Stimulated activated CD8-positive, alpha-beta memory T cell treated with anti-CD3 and anti-CD28 coated beads, Interleukin-12 subunit alpha, Interleukin-12 subunit beta, amount 100 ng/mL, for 1 hour (primary cell): ENCODE data around the gene CHTOP.
"Not testable (repeated sequence)": the region's sequence is repeated elsewhere in the genome, so short reads cannot be mapped to it uniquely, and the experiment has no call there.

Experiments
- DNase-seq: peaks from one replicate; pipeline ENCODE4 v3.0.0-alpha.2; 2020; ENCODE audit warnings: low read depth

The CHTOP gene, protein sequence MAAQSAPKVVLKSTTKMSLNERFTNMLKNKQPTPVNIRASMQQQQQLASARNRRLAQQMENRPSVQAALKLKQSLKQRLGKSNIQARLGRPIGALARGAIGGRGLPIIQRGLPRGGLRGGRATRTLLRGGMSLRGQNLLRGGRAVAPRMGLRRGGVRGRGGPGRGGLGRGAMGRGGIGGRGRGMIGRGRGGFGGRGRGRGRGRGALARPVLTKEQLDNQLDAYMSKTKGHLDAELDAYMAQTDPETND

DNA sequence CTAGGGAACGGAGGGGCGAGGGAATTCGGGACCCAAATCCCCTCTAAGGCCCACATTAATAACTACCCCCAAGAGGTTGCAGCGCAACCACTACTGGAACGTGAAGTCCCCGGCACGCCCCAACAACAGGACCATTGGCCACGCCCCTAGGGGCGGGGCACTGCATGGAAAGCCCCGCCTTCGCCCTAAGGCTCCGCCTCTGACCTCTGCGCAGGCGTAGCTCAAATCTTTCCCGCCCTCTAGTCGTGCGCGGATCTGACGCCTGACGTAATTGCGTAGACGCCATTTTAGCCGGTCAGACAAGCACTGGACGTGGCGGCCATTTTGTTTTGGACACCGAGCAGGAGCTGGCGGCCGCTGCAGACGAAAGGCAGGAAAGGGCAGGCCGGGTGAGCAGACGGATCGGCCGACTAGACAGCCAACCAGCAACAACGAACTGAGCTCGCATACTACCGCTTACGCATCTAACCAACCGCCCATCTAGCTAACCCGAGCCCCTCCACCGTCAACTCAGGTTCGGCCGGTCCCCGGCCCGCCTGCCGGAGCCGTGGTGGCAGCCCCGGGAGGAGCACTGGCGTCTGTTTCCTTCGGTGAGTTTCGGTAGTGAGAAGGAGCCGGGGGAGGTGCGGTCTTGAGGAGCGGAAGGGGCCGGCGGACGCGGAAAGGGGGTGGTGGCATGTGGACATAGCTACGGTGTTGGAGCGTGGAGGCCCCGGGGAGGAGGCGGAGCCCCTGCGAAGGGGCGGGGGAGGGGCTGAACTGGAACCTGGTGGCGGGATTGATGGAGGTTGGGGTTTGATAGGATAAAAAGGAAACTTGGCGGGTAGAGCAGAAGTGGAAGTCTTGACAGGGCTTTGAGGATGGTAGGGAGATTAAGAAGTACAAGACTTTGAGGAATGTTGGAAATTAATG lies at the start of gene CHTOP:
TSS of gene CHTOP (plus strand) at position 313 of the 912 bp plus-strand sequence. CDS start 2,523 bp downstream, outside the sequence.
- DNase-seq, result peak; percentile 94

- no peak for DNase-seq
Observed at GRCh38 chr1:153585006-153585405, 48.9 kb upstream of the CHTOP start.

DNA sequence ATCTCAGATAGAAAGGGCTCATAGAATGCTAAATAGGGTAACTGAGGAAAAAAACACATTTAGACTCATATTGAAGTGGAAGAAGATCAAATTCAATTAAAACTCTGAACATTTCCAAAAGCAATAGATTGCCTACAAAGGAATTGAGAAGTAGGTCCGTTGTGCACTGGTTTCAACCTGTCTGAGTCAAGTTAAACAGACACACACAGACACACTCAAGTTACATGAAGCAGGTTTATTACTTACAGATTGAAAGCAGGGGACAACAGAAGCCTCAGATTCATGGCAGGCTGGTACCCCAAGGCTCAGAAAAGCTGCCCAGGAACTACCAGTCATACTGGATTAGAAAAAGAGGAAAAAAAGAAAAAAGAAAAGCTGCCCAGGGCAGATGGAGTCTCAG lies 47.5 kb upstream of the CHTOP start:
- DNase-seq, result no peak

DNA sequence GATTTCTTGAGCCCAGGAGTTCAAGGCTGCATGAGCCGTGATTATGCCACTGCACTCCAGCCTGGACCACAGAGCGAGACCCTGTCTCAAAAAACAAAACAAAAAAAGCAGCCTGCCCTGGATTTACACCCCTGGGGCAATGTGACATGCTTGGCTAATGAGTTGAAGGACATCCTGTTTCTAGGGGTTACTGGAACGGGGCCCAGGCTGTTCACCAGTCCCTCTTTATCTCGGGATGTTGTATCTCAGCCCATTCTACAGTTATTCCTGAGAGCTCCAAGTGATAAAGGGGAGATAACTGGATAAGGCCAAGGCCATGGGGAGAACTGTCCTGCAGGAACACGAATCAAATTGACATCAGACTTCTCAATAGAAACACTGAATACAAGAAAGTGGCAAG lies 46.6 kb upstream of the CHTOP start:
- no peak for DNase-seq

- not testable (repeated sequence) for DNase-seq
Observed at GRCh38 chr1:153588033-153588432, 45.8 kb upstream of the CHTOP start.

GRCh38 chr1:153588482-153588881 lies 45.4 kb upstream of the CHTOP start:
- no peak for DNase-seq

DNA sequence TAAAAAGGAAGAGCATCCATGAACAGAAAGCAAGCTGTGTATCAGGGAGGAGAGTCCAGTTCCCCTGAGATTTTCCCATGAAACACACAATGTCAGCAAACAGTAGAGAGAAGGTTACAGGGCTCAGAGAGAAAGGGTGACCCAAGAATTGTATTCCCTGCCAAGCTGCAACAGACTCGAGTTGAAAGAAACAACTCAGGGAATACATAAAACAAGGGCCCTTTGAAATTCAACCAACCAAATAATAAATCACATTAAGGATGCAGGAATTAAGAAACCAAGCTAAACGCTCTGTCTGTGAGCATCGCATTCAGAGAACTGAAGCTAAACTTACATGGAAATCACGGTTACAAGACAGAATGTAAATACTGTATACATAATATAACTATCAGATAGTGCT lies 41.1 kb upstream of the CHTOP start:
- no peak for DNase-seq

- no peak for DNase-seq
Observed at GRCh38 chr1:153597206-153597605, 36.7 kb upstream of the CHTOP start.

GRCh38 chr1:153598309-153599172 lies 35.3 kb upstream of the CHTOP start:
- DNase-seq, result no peak

- DNase-seq, result no peak
Observed at GRCh38 chr1:153599847-153600246, 34.0 kb upstream of the CHTOP start.

- DNase-seq, result no peak
Observed at GRCh38 chr1:153602749-153603148, 31.1 kb upstream of the CHTOP start.

GRCh38 chr1:153606194-153606593 lies 27.7 kb upstream of the CHTOP start:
- no peak for DNase-seq

- no peak for DNase-seq
Observed at GRCh38 chr1:153607381-153607780, 26.5 kb upstream of the CHTOP start.

DNA sequence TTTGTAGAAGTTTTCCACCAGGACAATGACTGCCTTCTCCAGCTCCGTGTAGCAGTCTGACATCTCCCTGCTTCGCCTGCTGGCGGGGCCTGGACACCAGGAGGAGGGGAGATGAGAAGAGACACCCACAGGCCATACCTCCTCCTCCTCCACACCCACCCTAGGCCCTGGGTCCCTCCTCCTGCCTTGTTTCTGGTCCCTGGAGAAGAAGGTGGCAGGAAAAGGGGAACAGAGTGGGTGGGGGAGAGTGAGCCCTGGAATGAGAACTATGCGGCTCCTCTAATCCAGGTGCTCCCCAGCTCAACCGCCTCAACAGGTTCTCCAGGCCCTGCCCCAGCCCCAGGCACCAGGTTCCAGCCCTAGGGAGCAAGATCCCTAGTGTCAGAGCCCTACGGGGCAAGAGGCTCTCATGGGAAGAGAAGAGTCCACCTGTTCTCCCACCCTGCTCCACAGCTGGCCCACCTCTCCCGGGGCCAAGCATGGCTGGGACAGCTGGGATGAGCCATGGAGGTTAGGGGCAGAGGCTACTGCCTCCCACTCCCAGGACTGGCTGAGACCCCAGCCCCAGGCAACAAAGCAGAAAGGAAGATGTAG lies 25.7 kb upstream of the CHTOP start:
- no peak for DNase-seq

DNA sequence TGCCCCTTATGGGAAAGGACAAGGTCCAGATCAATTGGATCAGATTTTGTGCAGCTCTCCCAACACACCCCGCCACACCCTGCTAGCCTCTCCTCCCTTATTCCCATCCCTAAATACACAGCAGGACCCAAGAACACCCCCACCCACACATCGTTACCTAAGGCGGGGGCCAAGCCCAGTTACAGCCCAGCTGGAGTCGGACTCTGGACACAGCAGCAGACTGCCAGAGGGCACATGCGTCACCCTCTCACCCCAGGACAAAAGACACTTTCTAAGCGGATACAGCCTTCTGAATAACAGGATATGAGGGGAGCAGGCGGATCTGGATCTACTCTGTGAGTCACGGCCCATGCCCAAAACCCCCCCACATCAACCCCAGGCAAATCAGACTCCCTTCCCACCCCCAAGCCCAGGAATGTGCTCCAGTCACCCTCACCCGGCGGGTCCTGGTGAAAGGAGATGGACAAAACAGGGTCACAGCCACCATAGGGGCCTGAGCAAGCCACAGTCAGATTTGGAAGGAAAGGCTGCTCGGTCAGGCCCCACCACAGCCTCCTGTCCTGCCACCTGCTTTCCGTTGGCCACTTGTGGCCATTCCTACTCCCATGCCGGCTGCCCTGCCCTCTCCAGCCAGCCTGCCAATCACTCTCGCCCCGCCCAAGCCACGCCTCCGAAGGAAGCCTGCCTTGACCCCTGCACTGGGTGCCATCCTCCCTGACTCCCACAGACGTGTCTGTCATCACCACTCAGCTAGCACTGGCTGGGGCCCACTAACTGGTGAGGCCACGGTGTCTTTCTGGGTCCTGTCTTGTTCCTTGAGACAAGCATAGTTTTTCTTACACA lies 24.9 kb upstream of the CHTOP start:
- DNase-seq, result no peak

DNA sequence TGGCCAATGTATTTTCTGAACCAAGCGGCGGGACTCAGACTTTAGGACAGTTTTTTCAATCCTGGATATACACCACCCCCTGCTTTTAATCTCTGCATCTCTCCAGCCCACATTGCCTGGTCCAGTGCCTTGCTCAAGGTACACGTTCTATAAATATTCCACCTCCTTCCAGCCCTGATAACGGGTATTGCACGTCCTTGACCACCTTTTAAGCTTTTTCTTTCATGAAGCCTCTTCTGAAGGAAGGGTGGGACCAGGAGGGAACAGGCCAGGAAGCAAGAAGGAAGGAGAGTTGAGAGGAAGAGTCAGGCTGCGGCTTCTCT lies 24.3 kb upstream of the CHTOP start:
- DNase-seq, result no peak

DNA sequence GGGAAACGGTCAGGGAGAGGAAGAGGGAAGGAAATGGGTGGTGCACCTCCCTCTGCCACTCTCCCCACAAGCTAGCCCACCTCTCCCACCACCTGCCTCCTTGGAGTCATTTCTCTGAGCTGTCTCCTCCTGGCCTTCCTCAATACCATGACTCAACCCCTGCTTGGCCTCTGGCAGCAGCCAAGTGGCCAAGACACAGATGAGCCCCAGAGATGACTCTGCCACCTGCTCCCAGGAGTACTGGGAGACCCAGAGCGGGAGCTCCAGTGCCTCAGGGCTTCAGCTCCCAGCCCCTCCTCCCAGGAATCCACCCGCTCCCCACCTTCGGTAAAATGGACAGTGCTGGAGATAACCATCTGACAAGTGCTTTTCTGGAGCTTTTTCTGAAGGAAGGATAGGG lies 23.5 kb upstream of the CHTOP start:
- no peak for DNase-seq

DNA sequence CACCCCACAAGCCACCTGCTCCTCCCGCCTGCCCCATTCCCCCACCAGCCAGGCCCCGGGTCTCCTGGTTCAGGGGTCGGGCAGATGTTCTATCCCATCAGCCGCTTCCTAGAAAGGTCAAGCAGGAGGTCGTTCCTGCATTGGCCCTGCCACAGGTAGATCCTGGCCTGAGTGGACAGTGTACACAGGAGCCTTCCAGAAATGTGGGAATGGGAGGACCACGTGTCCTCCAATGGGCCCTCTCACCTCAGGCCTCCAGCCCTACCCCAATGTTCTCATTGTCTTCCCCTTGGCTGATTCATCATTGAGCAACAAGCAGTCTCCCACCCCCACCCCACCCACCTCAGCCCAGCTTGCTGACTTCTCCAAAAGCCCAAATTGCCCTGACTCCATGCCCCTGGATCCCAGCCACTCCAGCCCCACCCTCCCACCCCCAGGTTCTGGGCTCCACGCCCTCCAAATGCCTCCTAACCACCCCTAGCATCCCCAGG lies 23.0 kb upstream of the CHTOP start:
- no peak for DNase-seq

DNA sequence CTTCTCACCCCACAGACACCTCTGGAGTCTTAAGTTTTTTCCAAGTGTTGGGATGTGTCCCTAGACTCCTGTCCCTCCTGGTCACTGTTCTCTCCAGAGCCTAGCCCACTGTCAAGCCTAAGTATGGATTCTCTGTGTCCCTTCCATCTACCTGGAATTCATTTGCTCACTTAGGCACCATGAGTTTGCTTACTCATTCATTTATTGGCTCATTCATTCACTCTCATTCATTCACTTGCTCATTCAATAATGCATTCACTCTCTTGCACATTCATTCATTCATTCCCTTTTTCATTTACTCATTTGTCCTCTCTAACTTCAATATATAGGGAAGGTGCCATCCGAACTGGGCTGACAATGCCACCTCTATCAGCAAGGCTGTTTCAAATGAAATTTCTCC lies 22.5 kb upstream of the CHTOP start:
- no peak for DNase-seq

GRCh38 chr1:153612111-153612754 lies 21.6 kb upstream of the CHTOP start:
- DNase-seq, result no peak
